Ishikawa (cell line): ENCODE measurements around the gene PLVAP.

Experiments
- EGR1 ChIP-seq: IDR thresholded peaks from 2 replicates; pipeline ENCODE4 v1.6.1; 2012
- EP300 ChIP-seq: IDR thresholded peaks from 2 replicates; pipeline ENCODE4 v1.6.1; 2012; ENCODE audit warnings: borderline replicate concordance
- TAF1 ChIP-seq: IDR thresholded peaks from 2 replicates; pipeline ENCODE4 v1.6.1; 2012; ENCODE audit warnings: low read depth, mild to moderate bottlenecking

GRCh38 chr19:17420475-17420924 is 43.4 kb upstream of the PLVAP start:
- no peak for TF ChIP-seq TAF1
- no peak for TF ChIP-seq EGR1
- TF ChIP-seq EP300, result no peak
